ENCODE measurements around the gene SMAP2.

SMAP2 gene

DNA sequence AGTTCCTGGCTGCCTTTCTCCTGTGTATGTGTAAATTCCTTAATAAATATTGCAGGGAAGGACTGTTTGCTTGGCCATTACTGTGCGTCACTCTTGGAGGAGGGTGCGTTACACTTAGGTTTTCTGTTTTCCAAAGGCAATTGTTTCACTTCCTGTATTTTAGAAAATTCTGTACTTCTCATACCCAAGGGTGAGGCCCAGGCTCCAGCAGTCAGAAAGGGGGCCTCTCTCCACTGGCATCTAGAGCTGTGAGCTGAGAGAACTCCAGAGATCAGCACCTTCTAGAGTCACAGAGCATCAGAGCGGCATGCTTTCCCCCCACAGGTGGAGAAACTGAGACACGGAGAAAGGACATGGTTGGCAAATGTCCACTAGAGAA, 49.7 kb downstream of the SMAP2 start:
- H3K4me1 ChIP-seq: no peaks in the 10 kb centered on the region
- no peak overlapping the region for H3K27ac ChIP-seq
- H3K36me3 ChIP-seq (ENCODE audit: control insufficient read depth, insufficient read depth, low read length): no peaks in the 10 kb centered on the region
- TF ChIP-seq CTCF (IDR thresholded peaks at IDR 0.05): no peak
- H3K27me3 ChIP-seq (ENCODE audit: control insufficient read depth, insufficient read depth, low read length): no peaks in the 10 kb centered on the region
- H3K79me2 ChIP-seq: no peaks in the 10 kb centered on the region
- no peak overlapping the region for H3K9ac ChIP-seq
- no peaks in the 10 kb centered on the region for H3K9me3 ChIP-seq (ENCODE audit: control insufficient read depth, low read length)
- H2AFZ ChIP-seq: no peak overlapping the region
- no peak overlapping the region for H3K4me2 ChIP-seq (ENCODE audit: low read length)
- no peak overlapping the region for H3K4me3 ChIP-seq (ENCODE audit: low read depth, low read length)

DNA sequence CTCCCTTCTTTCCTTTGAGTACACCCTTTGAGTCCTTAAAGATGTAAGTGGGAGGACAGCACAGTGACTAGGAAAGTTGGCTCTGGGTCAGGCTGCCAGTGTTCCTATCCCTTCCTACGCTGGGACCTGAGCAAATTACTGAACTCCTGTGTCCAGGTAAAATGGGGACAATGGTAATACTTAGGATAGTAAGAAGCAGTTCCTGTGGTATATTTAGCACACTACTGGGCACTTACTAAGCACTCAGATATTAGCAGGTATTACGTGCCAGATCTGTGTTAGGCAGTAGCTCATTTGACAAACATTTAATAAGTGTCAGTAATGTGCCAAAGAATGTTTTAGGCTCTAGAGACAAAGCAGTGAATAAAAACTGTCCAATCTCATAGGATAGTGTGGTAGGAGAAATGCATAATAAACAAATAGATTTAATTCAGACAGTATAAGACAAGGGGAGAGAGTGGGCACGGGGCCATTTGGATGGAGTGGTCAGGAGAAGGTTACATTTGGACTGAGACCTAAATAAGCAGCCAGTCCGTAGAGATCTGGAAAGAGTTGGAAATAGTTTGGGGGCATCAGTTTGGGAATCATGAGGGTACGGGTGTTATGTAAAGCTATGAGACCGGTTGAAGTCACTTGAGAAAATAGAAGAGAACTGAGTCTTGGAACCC, 50.6 kb downstream of the SMAP2 start:
- Histone ChIP-seq H3K36me3 (ENCODE audit: control insufficient read depth, insufficient read depth, low read length) (no peaks in the 10 kb centered on the region), H2AFZ (no peak overlapping the region), H3K4me1 (no peaks in the 10 kb centered on the region), H3K4me2 (ENCODE audit: low read length) (no peak overlapping the region), H3K27me3 (ENCODE audit: control insufficient read depth, insufficient read depth, low read length) (no peaks in the 10 kb centered on the region), H3K4me3 (ENCODE audit: low read depth, low read length) (no peak overlapping the region), H3K79me2 (no peaks in the 10 kb centered on the region), H3K9ac (no peak overlapping the region), H3K27ac (no peak overlapping the region), H3K9me3 (ENCODE audit: control insufficient read depth, low read length) (no peaks in the 10 kb centered on the region)
- no peak for TF ChIP-seq CTCF (IDR thresholded peaks at IDR 0.05)

- no peak overlapping the region for H3K9ac ChIP-seq
- no peaks in the 10 kb centered on the region for H3K4me1 ChIP-seq
- no peaks in the 10 kb centered on the region for H3K79me2 ChIP-seq
- no peak overlapping the region for H3K4me2 ChIP-seq (ENCODE audit: low read length)
- H2AFZ ChIP-seq: no peak overlapping the region
- no peaks in the 10 kb centered on the region for H3K9me3 ChIP-seq (ENCODE audit: control insufficient read depth, low read length)
- no peaks in the 10 kb centered on the region for H3K27me3 ChIP-seq (ENCODE audit: control insufficient read depth, insufficient read depth, low read length)
- H3K4me3 ChIP-seq (ENCODE audit: low read depth, low read length): no peak overlapping the region
- H3K36me3 ChIP-seq (ENCODE audit: control insufficient read depth, insufficient read depth, low read length): no peaks in the 10 kb centered on the region
- no peak overlapping the region for H3K27ac ChIP-seq
- TF ChIP-seq CTCF (IDR thresholded peaks at IDR 0.05): no peak
Observed at GRCh38 chr1:40425198-40425597, 51.7 kb downstream of the SMAP2 start.

DNA sequence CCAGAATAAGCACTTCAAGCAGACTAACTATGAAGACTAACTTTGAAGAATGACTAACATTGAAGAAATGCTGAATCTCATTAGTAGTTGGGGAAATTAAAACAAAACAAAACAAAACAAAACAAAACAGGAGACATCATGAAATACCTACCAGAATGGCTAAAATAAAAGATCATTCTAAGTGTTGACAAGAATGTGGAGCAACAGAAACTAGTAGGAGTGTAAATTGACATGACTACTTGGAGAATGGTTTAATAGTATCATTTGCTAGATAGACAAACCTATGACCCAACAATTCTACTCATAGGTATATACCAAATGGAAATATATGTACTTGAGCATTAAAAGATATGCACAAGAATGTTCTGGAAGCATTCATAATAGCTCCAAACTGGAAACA, 57.9 kb downstream of the SMAP2 start:
- no peaks in the 10 kb centered on the region for H3K4me1 ChIP-seq
- no peak for TF ChIP-seq CTCF (IDR thresholded peaks at IDR 0.05)
- no peak overlapping the region for H3K4me3 ChIP-seq (ENCODE audit: low read depth, low read length)
- H3K4me2 ChIP-seq (ENCODE audit: low read length): no peak overlapping the region
- no peak overlapping the region for H3K27ac ChIP-seq
- H3K9me3 ChIP-seq (ENCODE audit: control insufficient read depth, low read length): no peaks in the 10 kb centered on the region
- H3K79me2 ChIP-seq: no peaks in the 10 kb centered on the region
- no peaks in the 10 kb centered on the region for H3K36me3 ChIP-seq (ENCODE audit: control insufficient read depth, insufficient read depth, low read length)
- no peaks in the 10 kb centered on the region for H3K27me3 ChIP-seq (ENCODE audit: control insufficient read depth, insufficient read depth, low read length)
- H2AFZ ChIP-seq: no peak overlapping the region
- H3K9ac ChIP-seq: no peak overlapping the region
